SU-DHL-6 (cell line): Measurements from ENCODE around the gene BATF.

Experiments used
- CTCF ChIP-seq: fragments of 200-600 bp; sonication (generic); IDR thresholded peaks from one replicate; pipeline ENCODE4 v1.5.1; 2017; ENCODE audit warnings: antibody characterized with exemption, mild to moderate bottlenecking, low read length, moderate library complexity; ENCODE audit not compliant: insufficient read depth, poor library complexity, severe bottlenecking
- EZH2phosphoT487 ChIP-seq: fragments of 200-600 bp; sonication (generic), shearing (Covaris generic); conservative IDR thresholded peaks from 2 replicates; pipeline ENCODE4 v1.6.1; 2018; ENCODE audit warnings: mild to moderate bottlenecking, antibody characterized with exemption, low read length, moderate library complexity, mixed read lengths

- TF ChIP-seq CTCF (no peak), EZH2phosphoT487 (no peak)
Measured at GRCh38 chr14:75579882-75580281, 57.6 kb downstream of the BATF start.
